GM11168 (cell line): ENCODE results near the gene RNF138.
"Not testable (repeated sequence)": the region's sequence is repeated elsewhere in the genome, so short reads cannot be mapped to it uniquely, and the experiment has no call there.

Experiments used
- in situ Hi-C: fragments of 300-500 bp; cut with MboI; formaldehyde crosslinking; loops from one replicate; pipeline ENCODE4 v1.12.0; 2022; ENCODE audit warnings: low sequenced_read_pairs; ENCODE audit not compliant: unreplicated experiment

Gene RNF138

GRCh38 chr18:32167980-32168730 lies 76.5 kb downstream of the RNF138 start:
- in situ Hi-C loops = loop anchor here (10.0 kb wide), 1 partner anchor 387 kb away; no protein-coding TSS in a partner anchor

- in situ Hi-C loops = no loop called here
Observed at GRCh38 chr18:32173654-32174053, 82.0 kb downstream of the RNF138 start.

DNA sequence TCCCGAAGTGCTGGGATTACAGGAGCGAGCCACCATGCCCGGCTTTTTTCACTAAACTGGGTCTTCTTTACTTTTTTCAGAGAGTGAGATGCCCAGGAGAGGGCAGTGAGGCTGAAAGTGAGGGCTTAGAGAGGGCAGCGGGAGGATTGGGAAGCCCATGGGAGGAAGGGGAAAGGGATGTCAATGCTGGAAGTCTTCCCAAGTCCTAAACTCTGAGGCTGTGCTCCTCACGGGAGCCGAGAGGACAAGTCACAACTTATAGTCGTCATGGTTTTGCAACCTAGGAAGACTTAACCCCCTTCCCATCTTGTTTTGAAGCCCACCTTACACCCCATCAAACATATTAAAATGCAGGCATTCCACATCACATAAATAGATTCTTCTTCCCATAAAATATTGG lies 83.0 kb downstream of the RNF138 start:
- in situ Hi-C loops = no loop called here

GRCh38 chr18:32175265-32175664 lies 83.6 kb downstream of the RNF138 start:
- in situ Hi-C loops = no loop called here

- in situ Hi-C loops = not testable (repeated sequence)
Observed at GRCh38 chr18:32176745-32177144, 85.1 kb downstream of the RNF138 start.

DNA sequence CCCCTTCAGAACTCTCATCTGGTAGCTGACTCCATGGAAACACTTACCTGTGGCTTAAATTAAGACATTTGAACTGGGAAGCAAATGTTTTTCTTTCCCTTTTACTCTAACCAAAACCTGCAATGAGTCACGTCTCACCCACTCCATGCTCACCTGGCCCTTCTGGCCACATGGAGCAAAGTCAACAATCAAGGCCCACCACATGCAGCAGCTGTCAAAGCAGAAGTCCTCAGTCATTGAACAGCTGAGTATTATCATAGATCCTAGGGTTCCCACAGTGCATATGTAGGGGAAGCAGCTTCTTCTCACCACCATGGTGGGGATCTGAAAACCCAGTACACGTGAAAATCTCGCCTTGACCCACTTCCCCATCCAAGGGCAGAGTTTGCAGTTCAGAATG lies 85.9 kb downstream of the RNF138 start:
- in situ Hi-C loops = no loop called here
